Nephron (organoid): ENCODE results near the gene GMDS.
A peak's percentile ranks its signal among the peaks of the same experiment; 100 is the strongest.

Experiments
- H3K27ac Mint-ChIP-seq, 3 experiments: 2 replicates each; pipeline ENCODE4 v1.8.0; 2020; ENCODE audit warnings: mixed read lengths in 3 of 3, mild to moderate bottlenecking in 2 of 3, moderate library complexity in 1 of 3
- H3K27me3 Mint-ChIP-seq: 2 replicates; pipeline ENCODE4 v1.8.0; 2021; ENCODE audit warnings: low read depth, mild to moderate bottlenecking, moderate library complexity, mixed read lengths
- H3K36me3 Mint-ChIP-seq: 2 replicates; pipeline ENCODE4 v1.8.0; 2020; ENCODE audit warnings: low read depth, mixed read lengths
- H3K4me1 Mint-ChIP-seq: 2 replicates; pipeline ENCODE4 v1.8.0; 2020; ENCODE audit warnings: mixed read lengths
- H3K4me3 Mint-ChIP-seq, 3 experiments: 2 replicates each; pipeline ENCODE4 v1.8.0; 2020; ENCODE audit warnings: mild to moderate bottlenecking in 3 of 3, mixed read lengths in 3 of 3, moderate library complexity in 2 of 3
- H3K9me3 Mint-ChIP-seq: 2 replicates; pipeline ENCODE4 v1.8.0; 2020; ENCODE audit warnings: mixed read lengths
- CTCF ChIP-seq, 3 experiments: fragments of 200-600 bp; sonication (generic); IDR thresholded peaks; one replicate each; pipeline ENCODE4 v1.5.0; 2021; ENCODE audit warnings: antibody characterized with exemption in 3 of 3; ENCODE audit not compliant: unreplicated experiment in 3 of 3

The GMDS gene

GRCh38 chr6:2097464-2097863 lies 147.9 kb downstream of the GMDS start:
- H3K27me3 Mint-ChIP-seq, result peaks cover 15% of the 10 kb centered on the region
- H3K4me1 Mint-ChIP-seq, result peaks cover 10% of the 10 kb centered on the region
- H3K36me3 Mint-ChIP-seq, result no peaks in the 10 kb centered on the region
- TF ChIP-seq CTCF (IDR thresholded peaks at IDR 0.05; ENCODE audit: unreplicated experiment in 3 of 3), result no peak
- no peaks in the 10 kb centered on the region for H3K9me3 Mint-ChIP-seq
- peak overlapping the region in 2 of 3 experiments; percentile 61 to 92 for H3K27ac Mint-ChIP-seq
- H3K4me3 Mint-ChIP-seq, result no peak overlapping the region

- Mint-ChIP-seq H3K27ac (no peak overlapping the region), H3K36me3 (peaks cover 3% of the 10 kb centered on the region), H3K4me3 (no peak overlapping the region), H3K4me1 (peaks cover 10% of the 10 kb centered on the region), H3K9me3 (no peaks in the 10 kb centered on the region), H3K27me3 (peaks cover 10% of the 10 kb centered on the region)
- no peak for TF ChIP-seq CTCF (IDR thresholded peaks at IDR 0.05; ENCODE audit: unreplicated experiment in 3 of 3)
Measured at GRCh38 chr6:2094642-2095041, 150.8 kb downstream of the GMDS start.

GRCh38 chr6:2086326-2086965 lies 159.0 kb downstream of the GMDS start:
- peak overlapping the region in 2 of 3 experiments; percentile 34 to 54 for H3K27ac Mint-ChIP-seq
- H3K4me3 Mint-ChIP-seq, result no peak overlapping the region
- H3K4me1 Mint-ChIP-seq, result peaks cover 5% of the 10 kb centered on the region
- H3K27me3 Mint-ChIP-seq, result peaks cover 3% of the 10 kb centered on the region
- H3K36me3 Mint-ChIP-seq, result peaks cover 3% of the 10 kb centered on the region
- no peaks in the 10 kb centered on the region for H3K9me3 Mint-ChIP-seq
- TF ChIP-seq CTCF (IDR thresholded peaks at IDR 0.05; ENCODE audit: unreplicated experiment in 3 of 3), result no peak

GRCh38 chr6:2085657-2086056 lies 159.7 kb downstream of the GMDS start:
- H3K36me3 Mint-ChIP-seq, result no peaks in the 10 kb centered on the region
- H3K9me3 Mint-ChIP-seq, result no peaks in the 10 kb centered on the region
- no peak overlapping the region for H3K27ac Mint-ChIP-seq
- H3K27me3 Mint-ChIP-seq, result peaks cover 3% of the 10 kb centered on the region
- H3K4me3 Mint-ChIP-seq, result no peak overlapping the region
- peaks cover 5% of the 10 kb centered on the region for H3K4me1 Mint-ChIP-seq
- no peak for TF ChIP-seq CTCF (IDR thresholded peaks at IDR 0.05; ENCODE audit: unreplicated experiment in 3 of 3)

- Mint-ChIP-seq H3K4me1 (peaks cover 5% of the 10 kb centered on the region), H3K9me3 (peaks cover 27% of the 10 kb centered on the region), H3K27ac (no peak overlapping the region), H3K36me3 (peaks cover 22% of the 10 kb centered on the region), H3K27me3 (peaks cover 3% of the 10 kb centered on the region), H3K4me3 (no peak overlapping the region)
- TF ChIP-seq CTCF (IDR thresholded peaks at IDR 0.05; ENCODE audit: unreplicated experiment in 3 of 3), result no peak
Measured at GRCh38 chr6:2081155-2082138, 164.0 kb downstream of the GMDS start.
